A673 (cell line): ENCODE measurements around the gene PIP4K2A. TPM values are rescaled to one million over a fixed set of nuclear protein-coding genes. Genes with fewer than 3 reads are reported as not detected.

Source experiments
- BruUV-seq: library from RNA; stranded (reverse); fragments of 400-500 nt; replicated peaks from 2 replicates; lab custom pipeline; 2021; lab: Mats Ljungman, UMichigan
- CTCF ChIA-PET: fragments of 300-600 bp; sonication (Branson Sonifier 250); formaldehyde crosslinking; loops from one replicate; lab custom pipeline; 2022; ENCODE audit warnings: antibody characterized with exemption; lab: Charles Lee
- POLR2A ChIA-PET: fragments of 300-600 bp; sonication (Branson Sonifier 250); formaldehyde crosslinking; loops from one replicate; lab custom pipeline; 2022; ENCODE audit warnings: antibody characterized with exemption; ENCODE audit not compliant: low non-redundant PET; lab: Charles Lee
- DNase-seq: peaks from one replicate; pipeline ENCODE4 v3.0.0-alpha.2; 2015; ENCODE audit warnings: low spot score
- H3K27ac ChIP-seq: fragments of 200-600 bp; sonication (generic); 2 replicates; pipeline ENCODE4 v1.5.1; 2016; ENCODE audit warnings: mixed run types, low read depth, mild to moderate bottlenecking, mixed read lengths, antibody characterized with exemption, low read length; ENCODE audit not compliant: poor library complexity, severe bottlenecking
- H3K27me3 ChIP-seq: fragments of 200-600 bp; sonication (generic); replicated peaks from 2 replicates; pipeline ENCODE4 v1.6.1; 2017; ENCODE audit warnings: mixed run types, low read depth, mild to moderate bottlenecking, mixed read lengths, antibody characterized with exemption, low read length; ENCODE audit not compliant: insufficient read depth, poor library complexity
- H3K36me3 ChIP-seq: fragments of 200-600 bp; sonication (generic); 2 replicates; pipeline ENCODE4 v1.6.1; 2016; ENCODE audit warnings: mixed run types, mild to moderate bottlenecking, mixed read lengths, antibody characterized with exemption, low read length; ENCODE audit not compliant: insufficient read depth, poor library complexity, severe bottlenecking
- H3K4me1 ChIP-seq: fragments of 200-600 bp; sonication (generic); 2 replicates; pipeline ENCODE4 v1.6.1; 2017; ENCODE audit warnings: mixed run types, mild to moderate bottlenecking, mixed read lengths, antibody characterized with exemption, low read length; ENCODE audit not compliant: insufficient read depth, poor library complexity, severe bottlenecking
- H3K4me3 ChIP-seq: fragments of 200-600 bp; sonication (generic); 2 replicates; pipeline ENCODE4 v1.5.1; 2016; ENCODE audit warnings: low read depth, mixed run types, mild to moderate bottlenecking, mixed read lengths, low read length; ENCODE audit not compliant: poor library complexity, severe bottlenecking
- H3K9me3 ChIP-seq: fragments of 200-600 bp; sonication (generic); 2 replicates; pipeline ENCODE4 v1.6.1; 2016; ENCODE audit warnings: mixed run types, low read depth, mild to moderate bottlenecking, mixed read lengths, antibody characterized with exemption, low read length; ENCODE audit not compliant: poor library complexity, severe bottlenecking
- EZH2 ChIP-seq: fragments of 200-600 bp; sonication (generic); IDR thresholded peaks from 2 replicates; pipeline ENCODE4 v1.6.1; 2017; ENCODE audit warnings: borderline replicate concordance, low read depth, mild to moderate bottlenecking, mixed read lengths, antibody characterized with exemption, low read length; ENCODE audit not compliant: poor library complexity, severe bottlenecking
- intact Hi-C: fragments of 100-400 bp; cut with micrococcal nuclease; formaldehyde crosslinking; loops from one replicate; pipeline ENCODE4 v1.10.0; 2022; ENCODE audit not compliant: unreplicated experiment
- total RNA-seq: library from RNA; stranded (reverse); gene quantifications from 2 replicates; pipeline ENCODE4 v1.2.3, GENCODE V29; 2021
- TF ChIP-seq, protein P1 (sequence below): fragments of 300-800, 200-600 bp; sonication (generic); conservative IDR thresholded peaks from 2 replicates; pipeline ENCODE4 v1.5.1; 2017; ENCODE audit warnings: low read depth, mild to moderate bottlenecking, antibody characterized with exemption, low read length, moderate library complexity, mixed read lengths

PIP4K2A gene
- total RNA-seq, 1 experiment from 2014 or later = 19.8 TPM

GRCh38 chr10:22631646-22632278 is 82.6 kb downstream of the PIP4K2A start:
- DNase-seq = no peak
- TF ChIP-seq, protein P1, sequence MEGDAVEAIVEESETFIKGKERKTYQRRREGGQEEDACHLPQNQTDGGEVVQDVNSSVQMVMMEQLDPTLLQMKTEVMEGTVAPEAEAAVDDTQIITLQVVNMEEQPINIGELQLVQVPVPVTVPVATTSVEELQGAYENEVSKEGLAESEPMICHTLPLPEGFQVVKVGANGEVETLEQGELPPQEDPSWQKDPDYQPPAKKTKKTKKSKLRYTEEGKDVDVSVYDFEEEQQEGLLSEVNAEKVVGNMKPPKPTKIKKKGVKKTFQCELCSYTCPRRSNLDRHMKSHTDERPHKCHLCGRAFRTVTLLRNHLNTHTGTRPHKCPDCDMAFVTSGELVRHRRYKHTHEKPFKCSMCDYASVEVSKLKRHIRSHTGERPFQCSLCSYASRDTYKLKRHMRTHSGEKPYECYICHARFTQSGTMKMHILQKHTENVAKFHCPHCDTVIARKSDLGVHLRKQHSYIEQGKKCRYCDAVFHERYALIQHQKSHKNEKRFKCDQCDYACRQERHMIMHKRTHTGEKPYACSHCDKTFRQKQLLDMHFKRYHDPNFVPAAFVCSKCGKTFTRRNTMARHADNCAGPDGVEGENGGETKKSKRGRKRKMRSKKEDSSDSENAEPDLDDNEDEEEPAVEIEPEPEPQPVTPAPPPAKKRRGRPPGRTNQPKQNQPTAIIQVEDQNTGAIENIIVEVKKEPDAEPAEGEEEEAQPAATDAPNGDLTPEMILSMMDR = no peak
- TF ChIP-seq EZH2 = no peak
- Histone ChIP-seq H3K4me1 (peaks cover 29% of the 10 kb centered on the region), H3K9me3 (no peaks in the 10 kb centered on the region), H3K36me3 (no peaks in the 10 kb centered on the region), H3K27me3 (no peaks in the 10 kb centered on the region), H3K27ac (no peak overlapping the region), H3K4me3 (no peak overlapping the region)
- ChIA-PET POLR2A (no interaction called here), CTCF (no interaction called here)
- no TSS peak for BruUV-seq
- intact Hi-C loops = no loop called here

GRCh38 chr10:22631185-22631584 is 83.2 kb downstream of the PIP4K2A start:
- POLR2A ChIA-PET = no interaction called here
- intact Hi-C loops = no loop called here
- DNase-seq = no peak
- H3K4me1 ChIP-seq = peaks cover 35% of the 10 kb centered on the region
- no peak for TF ChIP-seq EZH2
- TF ChIP-seq, protein P1 = no peak
- BruUV-seq = no TSS peak
- no peaks in the 10 kb centered on the region for H3K9me3 ChIP-seq
- no peak overlapping the region for H3K4me3 ChIP-seq
- no peaks in the 10 kb centered on the region for H3K27me3 ChIP-seq
- H3K27ac ChIP-seq = no peak overlapping the region
- no peaks in the 10 kb centered on the region for H3K36me3 ChIP-seq
- CTCF ChIA-PET = no interaction called here

DNA sequence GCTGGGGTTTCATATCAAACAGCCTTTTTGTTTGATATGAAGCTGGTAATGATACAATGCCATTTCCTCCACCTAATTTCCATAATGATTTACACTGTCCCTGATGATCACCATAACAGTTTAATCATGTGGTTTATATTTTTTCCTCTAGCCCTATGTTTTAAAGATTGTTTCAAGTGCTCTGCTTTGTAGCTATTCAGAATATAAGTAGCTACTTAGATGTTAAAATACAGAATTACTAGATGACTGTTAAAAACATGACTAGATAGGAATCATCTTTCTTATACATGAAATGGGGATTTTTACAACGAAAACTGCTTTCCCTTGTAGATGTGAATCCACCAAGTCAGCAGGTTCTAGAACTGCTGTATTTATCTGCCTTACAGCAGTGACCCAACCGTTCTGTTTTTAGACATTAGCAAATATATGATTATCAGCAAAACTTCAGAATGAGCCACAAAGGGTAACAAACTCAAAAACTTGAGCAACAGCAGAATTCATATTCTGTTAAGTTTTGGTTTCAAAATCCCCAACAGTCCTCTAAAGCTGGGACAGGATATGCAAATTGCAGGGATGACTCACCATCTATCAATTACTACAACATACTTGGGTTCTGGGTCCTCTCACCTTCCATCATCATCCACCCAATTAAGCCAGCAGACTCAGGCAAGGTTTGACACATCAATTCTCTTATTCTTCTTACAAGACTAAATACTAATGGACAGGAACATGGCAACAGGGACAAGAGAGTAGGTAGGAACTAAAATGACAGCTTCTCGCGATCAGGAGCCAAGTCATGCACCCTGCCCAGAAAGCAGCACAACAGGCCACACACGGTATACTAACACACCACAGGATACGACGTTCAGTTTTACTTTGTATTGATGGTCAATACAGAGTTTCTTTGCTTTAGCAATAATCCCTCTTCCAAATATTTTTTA is 83.9 kb downstream of the PIP4K2A start:
- Histone ChIP-seq H3K36me3 (no peaks in the 10 kb centered on the region), H3K4me1 (peaks cover 42% of the 10 kb centered on the region), H3K4me3 (no peak overlapping the region), H3K27me3 (no peaks in the 10 kb centered on the region), H3K9me3 (no peaks in the 10 kb centered on the region), H3K27ac (peak overlapping the region; percentile 43)
- DNase-seq = peak; percentile 65
- no peak for TF ChIP-seq EZH2
- TF ChIP-seq, protein P1 = no peak
- intact Hi-C loops = no loop called here
- ChIA-PET CTCF (interaction anchor here (0.7 kb wide), 1 partner anchor 387 kb away, joined by 3 read pairs; no protein-coding TSS in a partner anchor), POLR2A (no interaction called here)
- BruUV-seq = no TSS peak
